Lung microvascular endothelial cell (primary cell): ENCODE measurements around the gene RELB. TPM values are rescaled to one million over a fixed set of nuclear protein-coding genes. Genes with fewer than 3 reads are reported as not detected.
A peak's percentile ranks its signal among the peaks of the same experiment; 100 is the strongest.

ENCODE experiments used
- DNase-seq, 2 donors: peaks; one replicate each; pipeline versions ENCODE4 v3.0.0 to v3.0.0-alpha.2; 2010; ENCODE audit warnings: low read depth in 2 of 2
- total RNA-seq: library from RNA; depleted of rRNA; stranded (reverse); fragments of >200 nt; gene quantifications from 2 replicates; pipeline ENCODE4 v1.2.1, GENCODE V29; 2014

The RELB gene
- total RNA-seq, 1 donor from 2014 or later, result 11.1 TPM

- DNase-seq, result peak; percentile 82 to 88
Measured at GRCh38 chr19:45079063-45079910, 78.0 kb downstream of the RELB start, which contains the start of gene GEMIN7. Gene GEMIN7, plus strand, starts transcription at chr19:45079260. Its CDS starts 10,855 bp downstream, at chr19:45090115.

- no peak for DNase-seq
Measured at GRCh38 chr19:45079911-45080370, 78.7 kb downstream of the RELB start.

GRCh38 chr19:45082170-45082569, 80.9 kb downstream of the RELB start:
- DNase-seq, result no peak

- DNase-seq, result no peak
Measured at GRCh38 chr19:45086480-45086879, 85.2 kb downstream of the RELB start.

- DNase-seq, result no peak
Measured at GRCh38 chr19:45087531-45087930, 86.3 kb downstream of the RELB start.

Other genes starting within 250 kb of the RELB start
- gene CBLC, start 223.6 kb upstream of the RELB start, total RNA-seq, result not detected in 2 replicates
- 11.8 and 34.3 TPM in 2 replicates for gene BCAM, start 192.4 kb upstream of the RELB start, total RNA-seq
- 85.4 and 118 TPM in 2 replicates for gene NECTIN2, start 155.2 kb upstream of the RELB start, total RNA-seq
- 31.5 and 33.6 TPM in 2 replicates for gene TOMM40, start 110.2 kb upstream of the RELB start, total RNA-seq
- 1.3 and 2.4 TPM in 2 replicates for gene APOE, start 95.7 kb upstream of the RELB start, total RNA-seq
- gene APOC1, start 86.9 kb upstream of the RELB start, total RNA-seq, result 0.60 and 1.3 TPM in 2 replicates
- gene APOC4, start 59.2 kb upstream of the RELB start, total RNA-seq, result not detected in 2 replicates
- gene APOC2, start 55.4 kb upstream of the RELB start, total RNA-seq, result not detected in 2 replicates
- gene CLPTM1, start 46.1 kb upstream of the RELB start, total RNA-seq, result 29.2 and 46.6 TPM in 2 replicates
- gene CLASRP, start 37.6 kb downstream of the RELB start, total RNA-seq, result 5.9 and 9.1 TPM in 2 replicates
- under 0.01 TPM in 2 replicates for gene ZNF296, start 75.0 kb downstream of the RELB start, total RNA-seq
- 15.5 and 17.0 TPM in 2 replicates for gene GEMIN7, start 77.8 kb downstream of the RELB start, total RNA-seq
- 16.3 and 24.0 TPM in 2 replicates for gene PPP1R37, start 91.7 kb downstream of the RELB start, total RNA-seq
- gene NKPD1, start 159.5 kb downstream of the RELB start, total RNA-seq, result 0.20 and 0.22 TPM in 2 replicates
- gene TRAPPC6A, start 176.8 kb downstream of the RELB start, total RNA-seq, result 22.9 and 36.1 TPM in 2 replicates
- 2.0 and 3.8 TPM in 2 replicates for gene BLOC1S3, start 177.3 kb downstream of the RELB start, total RNA-seq
- gene EXOC3L2, start 243.9 kb downstream of the RELB start, total RNA-seq, result 0.20 and 0.44 TPM in 2 replicates
- 6.5 and 23.0 TPM in 2 replicates for gene MARK4, start 249.8 kb downstream of the RELB start, total RNA-seq